M059J (cell line): ENCODE measurements around the gene LENG8. TPM values are rescaled to one million over a fixed set of nuclear protein-coding genes. Genes with fewer than 3 reads are reported as not detected.

Experiments
- total RNA-seq: library from RNA; depleted of rRNA; stranded (reverse); fragments of >200 nt; shearing (Covaris generic); gene quantifications from 2 replicates; pipeline ENCODE4 v1.2.3, GENCODE V29; 2014; rRNA removed

LENG8 gene
- total RNA-seq, 1 experiment from 2014 or later = 8.6 TPM

Other genes starting within 250 kb of the LENG8 start
- gene RPS9, start 248.3 kb upstream of the LENG8 start, total RNA-seq = 780 and 923 TPM in 2 replicates
- not detected in 2 replicates for gene LILRB3, start 226.2 kb upstream of the LENG8 start, total RNA-seq
- gene LILRA6, start 206.4 kb upstream of the LENG8 start, total RNA-seq = not detected in 2 replicates
- not detected in 2 replicates for gene LILRB5, start 191.9 kb upstream of the LENG8 start, total RNA-seq
- gene LILRB2, start 168.1 kb upstream of the LENG8 start, total RNA-seq = not detected in 2 replicates
- not detected in 2 replicates for gene LILRA5, start 136.0 kb upstream of the LENG8 start, total RNA-seq
- not detected in 2 replicates for gene LILRA4, start 110.0 kb upstream of the LENG8 start, total RNA-seq
- gene LAIR1, start 84.3 kb upstream of the LENG8 start, total RNA-seq = 0.15 TPM in 1 of 2 replicates, not detected in the other
- not detected in 2 replicates for gene TTYH1, start 33.7 kb upstream of the LENG8 start, total RNA-seq
- 1.2 and 2.0 TPM in 2 replicates for gene LENG9, start 14.6 kb downstream of the LENG8 start, total RNA-seq
- gene CDC42EP5, start 24.1 kb downstream of the LENG8 start, total RNA-seq = 0.25 TPM in 1 of 2 replicates, not detected in the other
- not detected in 2 replicates for gene LAIR2, start 53.6 kb downstream of the LENG8 start, total RNA-seq
- not detected in 2 replicates for gene LILRA2, start 124.6 kb downstream of the LENG8 start, total RNA-seq
- not detected in 2 replicates for gene LILRA1, start 144.4 kb downstream of the LENG8 start, total RNA-seq
- gene LILRB1, start 181.3 kb downstream of the LENG8 start, total RNA-seq = not detected in 2 replicates
- not detected in 2 replicates for gene LILRB4, start 213.8 kb downstream of the LENG8 start, total RNA-seq